ENCODE results near the gene BLACAT1.
"Not testable (repeated sequence)": the region's sequence is repeated elsewhere in the genome, so short reads cannot be mapped to it uniquely, and the experiment has no call there.

Gene BLACAT1

DNA sequence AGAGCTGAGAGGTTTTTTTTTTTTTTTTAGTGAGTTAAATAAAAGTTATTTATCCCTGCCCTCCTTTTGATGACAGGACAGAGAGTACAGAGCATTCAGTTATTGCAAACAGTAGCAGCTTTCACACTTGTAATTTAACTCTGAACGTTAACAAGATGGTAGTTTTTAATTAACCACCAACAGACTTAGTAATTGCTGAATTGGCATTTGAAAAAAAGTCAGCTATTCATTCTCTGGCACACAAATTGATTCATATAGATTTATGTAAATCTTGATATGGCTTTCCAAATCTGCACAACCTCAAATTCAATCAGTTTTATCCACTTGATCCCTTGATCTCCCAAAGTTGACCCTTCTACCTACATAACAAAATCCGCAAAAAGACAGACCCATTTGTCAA, 34.9 kb downstream of the BLACAT1 start:
- in situ Hi-C loops (cut with HindIII; ENCODE audit: low sequenced_read_pairs), result no loop called here
- no peak for DNase-seq (ENCODE audit: low read depth, low spot score)
- TF ChIP-seq, protein P1, sequence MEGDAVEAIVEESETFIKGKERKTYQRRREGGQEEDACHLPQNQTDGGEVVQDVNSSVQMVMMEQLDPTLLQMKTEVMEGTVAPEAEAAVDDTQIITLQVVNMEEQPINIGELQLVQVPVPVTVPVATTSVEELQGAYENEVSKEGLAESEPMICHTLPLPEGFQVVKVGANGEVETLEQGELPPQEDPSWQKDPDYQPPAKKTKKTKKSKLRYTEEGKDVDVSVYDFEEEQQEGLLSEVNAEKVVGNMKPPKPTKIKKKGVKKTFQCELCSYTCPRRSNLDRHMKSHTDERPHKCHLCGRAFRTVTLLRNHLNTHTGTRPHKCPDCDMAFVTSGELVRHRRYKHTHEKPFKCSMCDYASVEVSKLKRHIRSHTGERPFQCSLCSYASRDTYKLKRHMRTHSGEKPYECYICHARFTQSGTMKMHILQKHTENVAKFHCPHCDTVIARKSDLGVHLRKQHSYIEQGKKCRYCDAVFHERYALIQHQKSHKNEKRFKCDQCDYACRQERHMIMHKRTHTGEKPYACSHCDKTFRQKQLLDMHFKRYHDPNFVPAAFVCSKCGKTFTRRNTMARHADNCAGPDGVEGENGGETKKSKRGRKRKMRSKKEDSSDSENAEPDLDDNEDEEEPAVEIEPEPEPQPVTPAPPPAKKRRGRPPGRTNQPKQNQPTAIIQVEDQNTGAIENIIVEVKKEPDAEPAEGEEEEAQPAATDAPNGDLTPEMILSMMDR (IDR thresholded peaks at IDR 0.05; ENCODE audit: low read depth, low read length), result no peak
- no peak overlapping the region for H3K4me3 ChIP-seq (ENCODE audit: low read depth, low read length)

DNA sequence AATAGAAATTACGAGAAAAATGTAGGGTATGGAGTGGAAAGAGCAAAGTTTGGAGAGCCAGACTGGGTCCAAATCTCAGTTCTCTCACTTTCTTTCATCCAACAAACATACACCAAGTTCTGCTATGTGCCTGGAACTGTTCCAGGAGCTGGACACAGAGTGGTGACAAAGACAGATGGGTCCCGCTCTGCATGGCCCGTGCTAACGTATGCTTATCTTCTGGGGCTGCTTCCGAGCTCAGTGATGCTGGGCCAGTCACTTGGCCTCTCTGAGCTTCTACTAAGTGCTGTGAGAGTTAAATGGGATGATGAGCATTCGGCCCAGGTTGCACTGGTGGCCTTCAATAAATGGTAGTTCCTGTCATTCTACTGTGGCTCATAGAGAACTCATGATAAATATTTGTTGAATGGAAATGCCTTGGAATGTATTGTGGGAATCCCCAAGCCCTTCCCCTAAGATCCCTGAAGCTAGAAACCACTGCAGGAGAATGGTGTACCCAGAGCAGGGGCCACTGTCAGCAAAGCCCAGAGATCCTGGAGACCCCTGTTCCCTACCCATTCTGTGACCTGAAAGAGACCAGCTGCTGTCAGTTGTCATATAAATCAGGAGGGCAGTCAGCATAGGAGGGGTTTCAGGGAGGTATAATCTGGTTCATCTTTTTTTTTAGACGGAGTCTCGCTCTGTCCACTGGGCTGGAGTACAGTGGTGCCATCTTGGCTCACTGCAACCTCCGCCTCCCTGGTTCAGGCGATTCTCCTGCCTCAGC, 37.8 kb downstream of the BLACAT1 start:
- in situ Hi-C loops (cut with HindIII; ENCODE audit: low sequenced_read_pairs), result no loop called here
- no peak for DNase-seq (ENCODE audit: low read depth, low spot score)
- H3K4me3 ChIP-seq (ENCODE audit: low read depth, low read length), result no peak overlapping the region
- TF ChIP-seq, protein P1 (IDR thresholded peaks at IDR 0.05; ENCODE audit: low read depth, low read length), result no peak

DNA sequence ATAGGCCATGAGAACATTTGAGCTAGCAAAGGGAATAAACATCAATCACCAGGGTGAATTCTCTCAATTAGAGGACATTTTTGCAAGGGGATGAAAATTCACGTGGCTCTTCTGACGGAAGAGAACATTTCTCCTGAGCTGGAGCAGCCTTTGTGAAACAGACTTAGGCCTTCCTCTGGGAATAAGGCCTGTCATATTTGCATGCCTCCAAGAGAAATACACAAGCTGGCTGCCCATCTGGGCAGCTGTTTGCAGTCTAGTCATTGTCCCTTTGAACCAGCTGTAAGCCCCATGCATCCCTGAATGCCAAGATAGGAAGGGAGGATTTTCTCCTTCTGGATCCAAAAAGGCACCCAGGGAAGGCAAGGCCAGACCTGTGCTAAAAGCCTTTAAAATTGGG, 39.5 kb downstream of the BLACAT1 start:
- no peak for DNase-seq (ENCODE audit: low read depth, low spot score)
- no peak overlapping the region for H3K4me3 ChIP-seq (ENCODE audit: low read depth, low read length)
- in situ Hi-C loops (cut with HindIII; ENCODE audit: low sequenced_read_pairs), result no loop called here
- TF ChIP-seq, protein P1 (IDR thresholded peaks at IDR 0.05; ENCODE audit: low read depth, low read length), result no peak

DNA sequence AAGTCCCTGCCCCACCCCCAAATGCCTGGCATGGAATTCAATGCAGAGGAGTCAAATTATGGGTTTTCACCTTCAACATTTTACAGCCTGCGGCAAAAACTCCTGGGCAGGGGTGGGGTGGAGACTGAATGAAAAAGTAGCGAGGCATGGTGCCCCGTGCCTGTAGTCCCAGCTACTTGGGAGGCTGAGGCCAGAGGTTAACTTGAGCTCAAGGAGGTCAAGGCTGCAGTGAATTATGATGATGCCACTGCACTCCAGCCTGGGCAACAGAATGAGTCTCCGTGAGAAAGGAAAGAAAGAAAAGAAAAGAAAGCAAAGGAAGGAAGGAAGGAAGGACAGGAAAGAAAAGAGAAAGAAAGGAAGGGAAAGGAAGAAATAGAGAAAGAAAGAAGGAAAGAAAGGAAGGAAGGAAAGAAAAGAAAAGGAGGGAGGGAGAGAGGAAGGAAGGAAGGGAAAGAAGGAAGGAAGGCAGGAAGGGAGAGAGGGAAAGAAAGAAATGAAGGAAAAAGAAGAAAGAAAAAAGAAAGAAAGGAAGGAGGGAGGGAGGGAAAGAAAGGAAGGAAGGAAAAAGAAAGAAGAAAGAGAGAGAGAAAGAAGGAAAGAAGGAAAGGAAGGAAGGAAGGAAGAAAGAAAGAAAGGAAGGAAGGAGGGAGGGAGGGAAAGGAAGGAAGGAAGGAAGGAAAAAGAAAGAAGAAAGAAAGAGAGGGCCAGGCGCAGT, 45.1 kb downstream of the BLACAT1 start:
- no peak overlapping the region for H3K4me3 ChIP-seq (ENCODE audit: low read depth, low read length)
- DNase-seq (ENCODE audit: low read depth, low spot score), result no peak
- TF ChIP-seq, protein P1 (IDR thresholded peaks at IDR 0.05; ENCODE audit: low read depth, low read length), result no peak
- in situ Hi-C loops (cut with HindIII; ENCODE audit: low sequenced_read_pairs), result no loop called here

DNA sequence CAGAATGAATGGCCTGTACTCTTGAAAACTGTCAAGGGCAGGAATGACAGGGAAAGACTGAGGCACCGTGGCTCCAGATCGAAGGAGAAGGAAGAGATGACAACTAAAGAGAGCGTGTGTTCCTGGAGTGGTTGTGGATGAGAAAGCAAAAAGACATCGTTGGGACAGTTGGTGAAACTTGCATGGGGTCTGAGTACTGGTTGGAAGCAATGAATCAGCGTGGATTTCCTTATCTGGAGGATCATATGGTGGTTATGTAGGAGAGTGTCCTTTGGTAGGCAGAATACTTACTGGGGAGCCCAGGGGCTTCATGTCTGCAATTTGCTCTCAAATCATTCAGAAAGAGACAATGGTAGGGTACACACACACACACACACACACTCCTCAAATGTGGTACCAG, 47.9 kb downstream of the BLACAT1 start:
- in situ Hi-C loops (cut with HindIII; ENCODE audit: low sequenced_read_pairs), result no loop called here

DNA sequence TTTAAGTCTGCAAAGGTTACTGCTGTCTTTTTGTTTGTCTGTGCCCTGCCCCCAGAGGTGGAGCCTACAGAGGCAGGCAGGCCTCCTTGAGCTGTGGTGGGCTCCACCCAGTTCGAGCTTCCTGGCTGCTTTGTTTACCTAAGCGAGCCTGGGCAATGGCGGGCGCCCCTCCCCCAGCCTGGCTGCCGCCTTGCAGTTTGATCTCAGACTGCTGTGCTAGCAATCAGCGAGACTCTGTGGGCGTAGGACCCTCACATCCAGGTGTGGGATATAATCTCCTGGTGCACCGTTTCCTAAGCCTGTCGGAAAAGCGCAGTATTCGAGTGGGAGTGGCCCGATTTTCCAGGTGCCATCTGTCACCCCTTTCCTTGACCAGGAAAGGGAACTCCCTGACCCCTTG, 49.6 kb downstream of the BLACAT1 start:
- DNase-seq (ENCODE audit: low read depth, low spot score); in situ Hi-C loops (cut with HindIII; ENCODE audit: low sequenced_read_pairs); H3K4me3 ChIP-seq (ENCODE audit: low read depth, low read length): not testable (repeated sequence)

More for the DNA sequence above, 47.9 kb downstream of the BLACAT1 start:
- no peak overlapping the region for H3K4me3 ChIP-seq (ENCODE audit: low read depth, low read length)
- TF ChIP-seq, protein P1 (IDR thresholded peaks at IDR 0.05; ENCODE audit: low read depth, low read length), result no peak
- DNase-seq (ENCODE audit: low read depth, low spot score), result no peak
